Panc1 (cell line): ENCODE data around the gene AUH.

Source experiments
- CTCF ChIP-seq: fragments of 450-650 bp; IDR thresholded peaks from 2 replicates; pipeline ENCODE4 v1.5.1; 2017; ENCODE audit warnings: mild to moderate bottlenecking
- POLR2AphosphoS5 ChIP-seq: IDR thresholded peaks from 2 replicates; pipeline ENCODE4 v1.6.1; 2012; ENCODE audit warnings: mild to moderate bottlenecking, low read depth, low read length, moderate library complexity
- REST ChIP-seq, 2 experiments: IDR thresholded peaks; 2 replicates each; pipeline ENCODE4 v1.6.1; 2011 to 2012; ENCODE audit warnings: low read depth in 2 of 2, control low read depth in 1 of 2, low read length in 1 of 2, mild to moderate bottlenecking in 1 of 2, moderate library complexity in 1 of 2; ENCODE audit not compliant: insufficient read depth in 1 of 2
- SIN3A ChIP-seq: IDR thresholded peaks from 2 replicates; pipeline ENCODE4 v1.6.1; 2012; ENCODE audit warnings: low read depth, mild to moderate bottlenecking, low read length, moderate library complexity, borderline replicate concordance; ENCODE audit not compliant: insufficient read depth
- TCF7L2 ChIP-seq: IDR thresholded peaks from 2 replicates; pipeline ENCODE4 v1.6.1; 2011; ENCODE audit warnings: mild to moderate bottlenecking, low read depth, low read length, inconsistent platforms

GRCh38 chr9:91298311-91298710 lies 63.4 kb downstream of the AUH start:
- no peak for TF ChIP-seq POLR2AphosphoS5
- no peak for TF ChIP-seq CTCF
- TF ChIP-seq REST (IDR thresholded peaks at IDR 0.05; ENCODE audit: insufficient read depth in 1 of 2, low read depth in 2 of 2, low read length in 1 of 2): no peak
- no peak for TF ChIP-seq SIN3A
- no peak for TF ChIP-seq TCF7L2
